GM13977 (cell line): Measurements from ENCODE around the gene PREB.

Experiments used
- DNase-seq: peaks from one replicate; pipeline ENCODE4 v3.0.0; 2012; ENCODE audit warnings: low spot score
- CTCF ChIP-seq: IDR thresholded peaks from 2 replicates; pipeline ENCODE4 v1.5.1; 2012; ENCODE audit warnings: mild to moderate bottlenecking, control low read depth; ENCODE audit not compliant: insufficient read depth; ENCODE audit errors: extremely low read depth, missing control alignments
- in situ Hi-C: fragments of 300-500 bp; cut with MboI; formaldehyde crosslinking; loops from one replicate; pipeline ENCODE4 v1.12.0; 2022; ENCODE audit warnings: low sequenced_read_pairs, low pct_unique_long_range_greater_than_20kb, mixed read lengths, inconsistent platforms; ENCODE audit not compliant: unreplicated experiment

PREB gene

GRCh38 chr2:27085062-27085672 is 49.3 kb downstream of the PREB start:
- no peak for DNase-seq
- no peak for TF ChIP-seq CTCF
- in situ Hi-C loops = no loop called here

- no peak for TF ChIP-seq CTCF
- in situ Hi-C loops = no loop called here
- no peak for DNase-seq
Observed at GRCh38 chr2:27084297-27085061, 50.0 kb downstream of the PREB start.

- DNase-seq = no peak
- no peak for TF ChIP-seq CTCF
- in situ Hi-C loops = no loop called here
Observed at GRCh38 chr2:27083410-27084296, 50.8 kb downstream of the PREB start.

GRCh38 chr2:27082773-27083409 is 51.5 kb downstream of the PREB start:
- DNase-seq = no peak
- TF ChIP-seq CTCF = no peak
- in situ Hi-C loops = no loop called here

- in situ Hi-C loops = no loop called here
- TF ChIP-seq CTCF = no peak
- DNase-seq = no peak
Observed at GRCh38 chr2:27081984-27082772, 52.3 kb downstream of the PREB start.
